ENCODE results near the gene GNAZ. TPM values are rescaled to one million over a fixed set of nuclear protein-coding genes. Genes with fewer than 3 reads are reported as not detected.

The GNAZ gene
- polyA plus RNA-seq, 1 donor from 2014 or later: 52.0 TPM

- Histone ChIP-seq H3K9ac (ENCODE audit: low read length) (no peak overlapping the region), H3K9me2 (ENCODE audit: insufficient read depth, low read length) (no peaks in the 10 kb centered on the region), H3K4me2 (ENCODE audit: low read length) (no peak overlapping the region), H2AFZ (ENCODE audit: low read depth, low read length) (no peak overlapping the region), H3K4me3 (ENCODE audit: low read length) (no peak overlapping the region), H3K27me3 (ENCODE audit: insufficient read depth, low read depth, low read length) (no peaks in the 10 kb centered on the region), H3K79me2 (replicated peaks; ENCODE audit: insufficient read depth, low read length) (no peaks in the 10 kb centered on the region), H3K27ac (ENCODE audit: low read length) (no peak overlapping the region), H3F3A (ENCODE audit: insufficient read depth, low read length, poor library complexity, severe bottlenecking) (no peaks in the 10 kb centered on the region), H3K36me3 (ENCODE audit: insufficient read depth, low read length) (no peaks in the 10 kb centered on the region), H4K20me1 (ENCODE audit: insufficient read depth) (no peaks in the 10 kb centered on the region), H3K9me3 (ENCODE audit: low read length) (no peaks in the 10 kb centered on the region)
- TF ChIP-seq CTCF (IDR thresholded peaks at IDR 0.05; ENCODE audit: poor library complexity, severe bottlenecking) (no peak), EZH2 (IDR thresholded peaks at IDR 0.05; ENCODE audit: borderline replicate concordance, insufficient read depth, low read length, poor library complexity, severe bottlenecking) (no peak), RAD21 (conservative IDR thresholded peaks at IDR 0.05) (no peak), POLR2AphosphoS5 (IDR thresholded peaks at IDR 0.05) (no peak), EP300 (conservative IDR thresholded peaks at IDR 0.05; ENCODE audit: poor library complexity, severe bottlenecking) (no peak), TAF1 (IDR thresholded peaks at IDR 0.05; ENCODE audit: low read depth) (no peak), SMC3 (conservative IDR thresholded peaks at IDR 0.05; ENCODE audit: poor library complexity) (no peak), REST (IDR thresholded peaks at IDR 0.05; ENCODE audit: borderline replicate concordance) (no peak), MXI1 (conservative IDR thresholded peaks at IDR 0.05; ENCODE audit: poor library complexity, severe bottlenecking) (no peak)
These were observed 9.5 kb upstream of the GNAZ start for GRCh38 chr22:23060612-23061400.

GRCh38 chr22:23061471-23062280 lies 8.6 kb upstream of the GNAZ start:
- no peak overlapping the region for H3K27ac ChIP-seq (ENCODE audit: low read length)
- no peaks in the 10 kb centered on the region for H3K9me3 ChIP-seq (ENCODE audit: low read length)
- no peaks in the 10 kb centered on the region for H3K79me2 ChIP-seq (replicated peaks; ENCODE audit: insufficient read depth, low read length)

More at GRCh38 chr22:23061471-23062280, 8.6 kb upstream of the GNAZ start:
- H2AFZ ChIP-seq (ENCODE audit: low read depth, low read length): no peak overlapping the region
- TF ChIP-seq SMC3 (conservative IDR thresholded peaks at IDR 0.05; ENCODE audit: poor library complexity) (no peak), EZH2 (IDR thresholded peaks at IDR 0.05; ENCODE audit: borderline replicate concordance, insufficient read depth, low read length, poor library complexity, severe bottlenecking) (no peak), MXI1 (conservative IDR thresholded peaks at IDR 0.05; ENCODE audit: poor library complexity, severe bottlenecking) (no peak), CTCF (IDR thresholded peaks at IDR 0.05; ENCODE audit: poor library complexity, severe bottlenecking) (no peak), REST (IDR thresholded peaks at IDR 0.05; ENCODE audit: borderline replicate concordance) (no peak), EP300 (conservative IDR thresholded peaks at IDR 0.05; ENCODE audit: poor library complexity, severe bottlenecking) (no peak), TAF1 (IDR thresholded peaks at IDR 0.05; ENCODE audit: low read depth) (no peak), RAD21 (conservative IDR thresholded peaks at IDR 0.05) (no peak), POLR2AphosphoS5 (IDR thresholded peaks at IDR 0.05) (no peak)
- H3K9ac ChIP-seq (ENCODE audit: low read length): no peak overlapping the region
- H4K20me1 ChIP-seq (ENCODE audit: insufficient read depth): no peaks in the 10 kb centered on the region
- H3K27me3 ChIP-seq (ENCODE audit: insufficient read depth, low read depth, low read length): no peaks in the 10 kb centered on the region
- H3F3A ChIP-seq (ENCODE audit: insufficient read depth, low read length, poor library complexity, severe bottlenecking): no peaks in the 10 kb centered on the region
- H3K9me2 ChIP-seq (ENCODE audit: insufficient read depth, low read length): no peaks in the 10 kb centered on the region
- H3K36me3 ChIP-seq (ENCODE audit: insufficient read depth, low read length): no peaks in the 10 kb centered on the region
- H3K4me2 ChIP-seq (ENCODE audit: low read length): no peak overlapping the region
- no peak overlapping the region for H3K4me3 ChIP-seq (ENCODE audit: low read length)
